K562 (cell line): ENCODE results near the gene FAM180B.

ENCODE experiments used
- ARNT ChIP-seq, 2 experiments: fragments of 450-650 bp; IDR thresholded peaks; 2 replicates each; pipeline ENCODE4 v1.6.1; 2016; ENCODE audit warnings: mild to moderate bottlenecking in 1 of 2
- KLF10 ChIP-seq: fragments of 250-450 bp; sonication (Bioruptor Pico); IDR thresholded peaks from 2 replicates; pipeline ENCODE4 v1.6.1; 2021; ENCODE audit warnings: matching md5 sums
- MAFK ChIP-seq: IDR thresholded peaks from 2 replicates; pipeline ENCODE4 v1.6.1; 2011; ENCODE audit warnings: low read length, improper control_type of control experiment
- POLR2A ChIP-seq: fragments of 450-650 bp; conservative IDR thresholded peaks from 2 replicates; pipeline ENCODE4 v1.6.1; 2016
- POLR2AphosphoS5 ChIP-seq: IDR thresholded peaks from 2 replicates; pipeline ENCODE4 v1.6.1; 2011; ENCODE audit warnings: mild to moderate bottlenecking, low read depth, low read length, moderate library complexity; ENCODE audit not compliant: control insufficient read depth, insufficient read depth
- SMARCC2 ChIP-seq: fragments of 450-650 bp; IDR thresholded peaks from 2 replicates; pipeline ENCODE4 v1.6.1; 2017; ENCODE audit warnings: antibody characterized with exemption, moderate library complexity, mild to moderate bottlenecking, low read depth
- SMC3 ChIP-seq: conservative IDR thresholded peaks from 2 replicates; pipeline ENCODE4 v1.6.1; 2011; ENCODE audit warnings: low read depth, low read length, improper control_type of control experiment; ENCODE audit not compliant: insufficient read depth
- TEAD1 ChIP-seq, 2 experiments: fragments of 450-650 bp in 1 of 2; sonication (generic) in 1 of 2; formaldehyde crosslinking; IDR thresholded peaks; 2 replicates each; pipeline versions ENCODE4 v1.4.0 to v1.8.0; 2020 to 2022; ENCODE audit warnings: mild to moderate bottlenecking in 2 of 2, missing genetic modification reagents in 1 of 2
- ZFX ChIP-seq: sonication (generic); formaldehyde crosslinking; IDR thresholded peaks from 2 replicates; pipeline ENCODE4 v1.8.0; 2022; ENCODE audit warnings: mild to moderate bottlenecking, missing genetic modification reagents, moderate library complexity
- TF ChIP-seq, protein P1 (sequence below), 3 experiments: IDR thresholded peaks in 2 of 3; conservative IDR thresholded peaks in 1 of 3; 2 replicates each; pipeline ENCODE4 v1.5.1; 2011 to 2012; ENCODE audit warnings: low read length in 3 of 3, mild to moderate bottlenecking in 3 of 3, control low read depth in 2 of 3, improper control_type of control experiment in 1 of 3, inconsistent platforms in 1 of 3, low read depth in 1 of 3, mixed read lengths in 1 of 3, moderate library complexity in 1 of 3; ENCODE audit not compliant: insufficient read depth in 2 of 3

DNA sequence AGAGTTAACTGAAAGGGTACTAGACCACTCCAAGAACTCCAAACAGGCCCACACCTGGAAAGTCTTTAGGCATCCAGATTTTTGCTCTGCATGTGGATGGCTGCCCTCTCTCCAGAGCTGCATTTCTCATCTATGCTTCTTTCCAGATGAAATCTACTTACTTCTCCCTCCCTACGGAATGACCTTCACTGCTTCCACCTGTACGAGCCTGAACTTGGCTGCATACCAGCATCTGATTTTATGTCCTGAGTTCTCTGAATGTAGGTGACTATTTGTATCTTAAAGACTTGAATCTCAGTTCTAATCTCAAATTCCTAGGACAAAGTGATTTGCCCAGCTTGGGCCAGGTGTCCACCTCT lies 46.8 kb upstream of the FAM180B start:
- TF ChIP-seq, protein P1, sequence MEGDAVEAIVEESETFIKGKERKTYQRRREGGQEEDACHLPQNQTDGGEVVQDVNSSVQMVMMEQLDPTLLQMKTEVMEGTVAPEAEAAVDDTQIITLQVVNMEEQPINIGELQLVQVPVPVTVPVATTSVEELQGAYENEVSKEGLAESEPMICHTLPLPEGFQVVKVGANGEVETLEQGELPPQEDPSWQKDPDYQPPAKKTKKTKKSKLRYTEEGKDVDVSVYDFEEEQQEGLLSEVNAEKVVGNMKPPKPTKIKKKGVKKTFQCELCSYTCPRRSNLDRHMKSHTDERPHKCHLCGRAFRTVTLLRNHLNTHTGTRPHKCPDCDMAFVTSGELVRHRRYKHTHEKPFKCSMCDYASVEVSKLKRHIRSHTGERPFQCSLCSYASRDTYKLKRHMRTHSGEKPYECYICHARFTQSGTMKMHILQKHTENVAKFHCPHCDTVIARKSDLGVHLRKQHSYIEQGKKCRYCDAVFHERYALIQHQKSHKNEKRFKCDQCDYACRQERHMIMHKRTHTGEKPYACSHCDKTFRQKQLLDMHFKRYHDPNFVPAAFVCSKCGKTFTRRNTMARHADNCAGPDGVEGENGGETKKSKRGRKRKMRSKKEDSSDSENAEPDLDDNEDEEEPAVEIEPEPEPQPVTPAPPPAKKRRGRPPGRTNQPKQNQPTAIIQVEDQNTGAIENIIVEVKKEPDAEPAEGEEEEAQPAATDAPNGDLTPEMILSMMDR (IDR thresholded peaks at IDR 0.05 in 2 of 3, conservative IDR thresholded peaks at IDR 0.05 in 1 of 3; ENCODE audit: insufficient read depth in 2 of 3, low read depth in 1 of 3, low read length in 3 of 3), result no peak; a peak in 1 of 6 replicates
- no peak for TF ChIP-seq MAFK
- no peak for TF ChIP-seq ZFX
- no peak for TF ChIP-seq SMC3
- no peak for TF ChIP-seq POLR2A
- TF ChIP-seq ARNT (IDR thresholded peaks at IDR 0.05), result no peak
- TF ChIP-seq SMARCC2, result no peak
- no peak for TF ChIP-seq TEAD1 (CRISPR knock-in tag; IDR thresholded peaks at IDR 0.05)
- TF ChIP-seq KLF10 (CRISPR knock-in tag), result no peak
- no peak for TF ChIP-seq POLR2AphosphoS5
